ENCODE data around the gene SPATS2L.
A peak's percentile ranks its signal among the peaks of the same experiment; 100 is the strongest.

The SPATS2L gene

GRCh38 chr2:200352636-200353035 lies 46.1 kb downstream of the SPATS2L start:
- no peak for ATAC-seq

- no peak for ATAC-seq
Measured at GRCh38 chr2:200353120-200353519, 46.6 kb downstream of the SPATS2L start.

GRCh38 chr2:200353874-200354273 lies 47.4 kb downstream of the SPATS2L start:
- ATAC-seq = no peak

- ATAC-seq = no peak
Measured at GRCh38 chr2:200354833-200355751, 48.6 kb downstream of the SPATS2L start.

- no peak for ATAC-seq
Measured at GRCh38 chr2:200356321-200356720, 49.8 kb downstream of the SPATS2L start.

- no peak for ATAC-seq
Measured at GRCh38 chr2:200356857-200357384, 50.4 kb downstream of the SPATS2L start.

- no peak for ATAC-seq
Measured at GRCh38 chr2:200357845-200358244, 51.4 kb downstream of the SPATS2L start.

- ATAC-seq = no peak
Measured at GRCh38 chr2:200359552-200359951, 53.1 kb downstream of the SPATS2L start.

GRCh38 chr2:200360364-200360763 lies 53.9 kb downstream of the SPATS2L start:
- ATAC-seq = no peak

GRCh38 chr2:200362202-200362917 lies 55.9 kb downstream of the SPATS2L start:
- ATAC-seq = no peak

- no peak for ATAC-seq
Measured at GRCh38 chr2:200363279-200363678, 56.8 kb downstream of the SPATS2L start.

- ATAC-seq = no peak
Measured at GRCh38 chr2:200364142-200364541, 57.6 kb downstream of the SPATS2L start.

GRCh38 chr2:200364620-200365019 lies 58.1 kb downstream of the SPATS2L start:
- ATAC-seq = no peak

- no peak for ATAC-seq
Measured at GRCh38 chr2:200365209-200365608, 58.7 kb downstream of the SPATS2L start.

GRCh38 chr2:200367155-200367554 lies 60.7 kb downstream of the SPATS2L start:
- ATAC-seq = no peak

- ATAC-seq = no peak
Measured at GRCh38 chr2:200369886-200370285, 63.4 kb downstream of the SPATS2L start.

- peak; percentile 52 to 56 for ATAC-seq
Measured at GRCh38 chr2:200373231-200373630, 66.7 kb downstream of the SPATS2L start.

GRCh38 chr2:200373973-200374416 lies 67.5 kb downstream of the SPATS2L start:
- ATAC-seq = peak; percentile 87 to 88

- no peak for ATAC-seq
Measured at GRCh38 chr2:200376513-200377354, 70.2 kb downstream of the SPATS2L start.

GRCh38 chr2:200377355-200378336 lies 71.2 kb downstream of the SPATS2L start:
- peak in 1 of 2 donors; percentile 5 for ATAC-seq

- no peak for ATAC-seq
Measured at GRCh38 chr2:200378652-200379290, 72.3 kb downstream of the SPATS2L start.

Measured in activated CD4-positive, CD25-positive, alpha-beta regulatory T cell treated with anti-CD3 and anti-CD28 coated beads, Interleukin-2, amount 50 U/mL, for 24 hours (primary cell).